GM18520 (cell line): ENCODE measurements around the gene UBL5.
A peak's percentile ranks its signal among the peaks of the same experiment; 100 is the strongest.
"Not testable (repeated sequence)": the region's sequence is repeated elsewhere in the genome, so short reads cannot be mapped to it uniquely, and the experiment has no call there.

Experiments used
- ATAC-seq: cut with Tn5 transposase; IDR thresholded peaks from one replicate; pipeline ENCODE4 v1.9.1; 2021; ENCODE audit not compliant: unreplicated experiment

UBL5 gene

GRCh38 chr19:9827289-9828238 lies at the start of gene UBL5:
Gene UBL5 (plus strand): TSS chr19:9827918. CDS start chr19:9828338, 420 bp downstream.
- ATAC-seq = peak; percentile 88

GRCh38 chr19:9782338-9782737 lies 45.4 kb upstream of the UBL5 start:
- ATAC-seq = no peak

- ATAC-seq = not testable (repeated sequence)
Observed at GRCh38 chr19:9784163-9784496, 43.6 kb upstream of the UBL5 start.

- peak; percentile 53 for ATAC-seq
Observed at GRCh38 chr19:9785367-9786331, 42.1 kb upstream of the UBL5 start.

GRCh38 chr19:9786342-9786741 lies 41.4 kb upstream of the UBL5 start:
- no peak for ATAC-seq

GRCh38 chr19:9786819-9787218 lies 40.9 kb upstream of the UBL5 start:
- ATAC-seq = no peak

- ATAC-seq = not testable (repeated sequence)
Observed at GRCh38 chr19:9788604-9789003, 39.1 kb upstream of the UBL5 start.

- no peak for ATAC-seq
Observed at GRCh38 chr19:9789066-9789465, 38.7 kb upstream of the UBL5 start.

- not testable (repeated sequence) for ATAC-seq
Observed at GRCh38 chr19:9789579-9789978, 38.1 kb upstream of the UBL5 start.

GRCh38 chr19:9791073-9791367 lies 36.7 kb upstream of the UBL5 start:
- not testable (repeated sequence) for ATAC-seq

- ATAC-seq = no peak
Observed at GRCh38 chr19:9791552-9792205, 36.0 kb upstream of the UBL5 start.

GRCh38 chr19:9792206-9793070 lies 35.3 kb upstream of the UBL5 start:
- ATAC-seq = no peak

- ATAC-seq = no peak
Observed at GRCh38 chr19:9793071-9793591, 34.6 kb upstream of the UBL5 start.

- peak; percentile 51 for ATAC-seq
Observed at GRCh38 chr19:9796113-9796773, 31.5 kb upstream of the UBL5 start.

GRCh38 chr19:9797871-9798270 lies 29.8 kb upstream of the UBL5 start:
- ATAC-seq = no peak

GRCh38 chr19:9799162-9799561 lies 28.6 kb upstream of the UBL5 start:
- no peak for ATAC-seq

- ATAC-seq = no peak
Observed at GRCh38 chr19:9801976-9802375, 25.7 kb upstream of the UBL5 start.

- ATAC-seq = no peak
Observed at GRCh38 chr19:9806803-9807202, 20.9 kb upstream of the UBL5 start.
